Spleen (tissue), 7 donors: ENCODE data around the gene ZNF385B.

Source experiments
- POLR2AphosphoS5 ChIP-seq, 3 donors: sonication (generic); formaldehyde crosslinking; IDR thresholded peaks; one replicate each; pipeline ENCODE4 v1.5.1; 2017; ENCODE audit warnings: antibody characterized with exemption in 3 of 3
- TF ChIP-seq, protein P1 (sequence below), 11 experiments: fragments of 200-600 bp in 7 of 11; fragments of 450-650 bp in 4 of 11; sonication (generic) in 4 of 11; IDR thresholded peaks in 8 of 11; conservative IDR thresholded peaks in 3 of 11; 1 replicate in 7 of 11; 2 replicates in 4 of 11; pipeline versions ENCODE4 v1.4.0 to v1.8.0; 2016 to 2021; ENCODE audit warnings: antibody characterized with exemption in 11 of 11, inconsistent platforms in 4 of 11, mild to moderate bottlenecking in 1 of 11
- donor health status: DM: no; HTN: no; CAD: no; lungs with moderate emphysema.
- donor health status: DM: no; HTN: no; CAD: no.
- donor health status: DM: no; HTN: no; CAD: no.

DNA sequence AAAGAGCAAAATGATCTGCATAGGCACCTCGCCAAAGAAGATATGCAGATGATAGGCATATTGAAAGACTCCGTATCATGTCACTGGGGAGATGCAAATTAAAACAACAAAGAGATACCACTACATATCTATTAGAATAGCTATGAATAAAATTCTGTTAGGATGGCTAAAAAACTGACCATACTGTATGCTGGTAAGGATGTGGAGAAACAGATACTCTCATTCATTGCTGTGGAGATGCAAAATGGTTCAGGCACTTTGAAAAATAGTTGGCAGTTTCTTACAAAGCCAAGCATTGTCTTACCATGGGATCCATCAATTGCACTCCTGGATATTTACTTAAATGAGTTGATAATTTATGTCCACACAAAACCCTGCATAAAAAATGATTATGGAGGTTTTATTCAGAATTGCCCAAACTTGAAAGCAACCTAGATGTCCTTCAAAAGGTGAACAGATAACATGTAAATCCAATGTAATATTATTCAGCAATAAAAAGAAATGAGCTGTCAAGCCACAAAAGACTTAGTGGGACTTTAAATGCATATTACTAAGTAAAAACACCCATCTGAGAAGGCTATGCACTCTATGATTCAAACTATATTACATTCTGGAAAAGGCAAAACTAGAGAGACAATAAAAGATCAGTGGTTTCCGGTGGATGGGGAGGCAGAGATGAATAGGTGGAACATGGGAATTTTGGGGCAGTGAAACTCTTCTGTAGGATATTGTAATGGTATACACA, 31.2 kb downstream of the ZNF385B start:
- TF ChIP-seq, protein P1, sequence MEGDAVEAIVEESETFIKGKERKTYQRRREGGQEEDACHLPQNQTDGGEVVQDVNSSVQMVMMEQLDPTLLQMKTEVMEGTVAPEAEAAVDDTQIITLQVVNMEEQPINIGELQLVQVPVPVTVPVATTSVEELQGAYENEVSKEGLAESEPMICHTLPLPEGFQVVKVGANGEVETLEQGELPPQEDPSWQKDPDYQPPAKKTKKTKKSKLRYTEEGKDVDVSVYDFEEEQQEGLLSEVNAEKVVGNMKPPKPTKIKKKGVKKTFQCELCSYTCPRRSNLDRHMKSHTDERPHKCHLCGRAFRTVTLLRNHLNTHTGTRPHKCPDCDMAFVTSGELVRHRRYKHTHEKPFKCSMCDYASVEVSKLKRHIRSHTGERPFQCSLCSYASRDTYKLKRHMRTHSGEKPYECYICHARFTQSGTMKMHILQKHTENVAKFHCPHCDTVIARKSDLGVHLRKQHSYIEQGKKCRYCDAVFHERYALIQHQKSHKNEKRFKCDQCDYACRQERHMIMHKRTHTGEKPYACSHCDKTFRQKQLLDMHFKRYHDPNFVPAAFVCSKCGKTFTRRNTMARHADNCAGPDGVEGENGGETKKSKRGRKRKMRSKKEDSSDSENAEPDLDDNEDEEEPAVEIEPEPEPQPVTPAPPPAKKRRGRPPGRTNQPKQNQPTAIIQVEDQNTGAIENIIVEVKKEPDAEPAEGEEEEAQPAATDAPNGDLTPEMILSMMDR (IDR thresholded peaks at IDR 0.05 in 8 of 11, conservative IDR thresholded peaks at IDR 0.05 in 3 of 11) = no peak
- TF ChIP-seq POLR2AphosphoS5 (IDR thresholded peaks at IDR 0.05) = no peak
